ENCODE data around the gene TMEM178B. TPM values are rescaled to one million over a fixed set of nuclear protein-coding genes. Genes with fewer than 3 reads are reported as not detected.

Gene TMEM178B
- total RNA-seq, 1 experiment from 2014 or later: 4.3 TPM

DNA sequence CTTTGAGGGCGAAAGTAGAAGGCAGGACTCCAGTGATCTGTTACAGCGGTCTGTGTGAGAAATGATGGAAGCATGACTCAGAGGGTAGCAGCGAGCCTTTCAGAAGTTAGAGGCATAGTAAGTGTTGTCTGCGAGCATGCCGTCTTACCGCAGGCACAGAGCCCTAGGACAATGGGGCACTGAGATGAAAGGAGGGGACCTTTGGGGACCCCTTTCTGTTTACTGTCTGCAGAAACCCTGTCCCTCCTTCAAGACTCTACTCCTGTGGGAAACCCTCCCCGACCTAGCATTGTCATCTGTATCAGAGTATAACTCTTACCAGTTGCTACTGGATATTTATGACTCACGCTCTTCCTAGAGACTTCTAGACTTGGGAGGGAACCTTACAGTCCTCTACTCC, 390.1 kb downstream of the TMEM178B start:
- peak; percentile 81 for DNase-seq (ENCODE audit: low read depth)

DNA sequence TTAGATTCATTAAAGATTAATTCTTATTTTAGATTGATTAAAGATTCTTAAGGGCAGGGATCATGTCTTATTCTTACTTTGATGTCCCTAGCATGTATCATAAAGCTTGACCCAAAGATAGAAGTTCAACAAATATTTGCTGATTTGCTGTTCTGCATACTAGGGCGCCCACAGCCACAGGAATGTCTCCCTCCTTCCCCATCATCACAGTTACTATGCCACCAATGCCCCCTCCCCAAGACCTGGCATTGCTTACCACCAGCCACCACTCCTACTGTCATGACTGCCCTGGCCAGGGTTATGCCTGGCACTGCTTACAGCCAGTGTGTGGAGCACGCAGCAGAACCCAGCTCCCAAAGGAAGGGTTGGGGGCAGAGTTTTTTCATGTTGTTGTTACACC, 390.7 kb downstream of the TMEM178B start:
- DNase-seq (ENCODE audit: low read depth): no peak

DNA sequence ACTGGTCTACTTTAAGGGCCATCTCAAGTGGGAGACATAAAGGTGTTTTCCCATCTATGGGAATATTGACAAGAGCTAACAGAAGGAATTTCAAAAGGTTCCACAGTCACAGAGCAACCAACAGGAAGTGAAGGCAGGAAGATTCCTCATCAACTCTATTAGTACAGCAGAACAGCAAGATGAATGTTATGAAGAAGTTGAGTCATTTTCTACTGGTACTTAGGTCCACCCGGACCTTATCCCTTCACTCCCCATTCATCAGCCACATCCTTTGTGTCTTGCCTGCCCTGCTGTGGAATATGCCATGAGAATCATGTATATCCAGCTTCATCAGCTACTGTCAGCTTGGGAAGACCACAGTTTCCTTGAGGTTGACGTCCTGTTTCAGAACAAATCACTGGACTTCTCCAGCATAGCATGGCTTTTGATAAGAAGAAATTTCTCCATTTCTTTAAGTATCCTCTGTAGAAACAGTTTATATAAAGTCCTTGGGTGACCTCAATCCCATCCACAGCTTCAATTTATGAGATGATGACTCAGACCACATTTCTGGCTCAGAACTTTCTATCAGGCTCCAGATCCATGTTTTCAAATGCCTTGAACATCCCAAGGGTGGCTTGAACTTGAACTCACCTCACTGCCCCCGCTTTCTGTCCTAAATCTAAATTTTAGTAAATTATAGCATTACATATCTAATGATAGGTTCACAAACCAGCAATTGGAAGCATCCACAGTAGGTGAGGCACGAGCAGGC, 392.5 kb downstream of the TMEM178B start:
- DNase-seq (ENCODE audit: low read depth): peak; percentile 53

DNA sequence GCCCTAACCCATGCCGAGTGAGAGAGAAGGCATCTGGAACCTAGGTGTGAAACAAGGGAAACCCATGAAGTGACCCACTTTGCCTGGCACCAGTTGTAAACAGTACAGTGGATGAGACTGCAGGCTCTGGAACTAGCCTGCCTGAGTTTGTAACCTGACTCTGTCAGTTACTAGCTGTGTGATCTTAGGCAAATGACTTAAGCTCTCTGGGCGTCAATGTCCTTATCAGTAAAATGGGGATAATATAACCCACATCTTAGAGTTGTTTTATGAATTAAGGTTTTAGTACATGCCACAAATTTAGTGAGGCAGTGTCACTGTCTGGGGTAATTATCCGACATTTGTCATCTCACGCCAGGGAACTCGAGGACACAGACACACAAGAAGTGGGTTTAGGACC, 394.5 kb downstream of the TMEM178B start:
- DNase-seq (ENCODE audit: low read depth): no peak

DNA sequence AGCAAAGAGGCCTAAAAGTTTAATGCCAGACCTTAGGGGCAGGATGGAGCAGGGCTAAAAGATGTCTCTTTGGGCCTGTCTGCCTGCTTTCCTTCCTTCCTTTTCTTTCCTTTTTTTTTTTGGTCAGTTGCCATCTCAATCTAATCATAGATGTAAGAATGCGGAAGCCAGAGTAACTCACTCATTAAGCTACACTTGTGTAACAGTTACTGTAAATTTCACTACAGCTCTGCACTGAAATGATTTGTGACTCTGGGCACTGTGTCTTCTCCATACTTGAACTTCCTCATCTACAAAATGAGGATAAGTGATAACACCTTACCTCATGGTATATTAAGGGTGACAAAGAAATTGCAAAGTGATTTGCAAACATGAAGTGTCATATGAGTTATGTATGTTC, 401.8 kb downstream of the TMEM178B start:
- no peak for DNase-seq (ENCODE audit: low read depth)

DNA sequence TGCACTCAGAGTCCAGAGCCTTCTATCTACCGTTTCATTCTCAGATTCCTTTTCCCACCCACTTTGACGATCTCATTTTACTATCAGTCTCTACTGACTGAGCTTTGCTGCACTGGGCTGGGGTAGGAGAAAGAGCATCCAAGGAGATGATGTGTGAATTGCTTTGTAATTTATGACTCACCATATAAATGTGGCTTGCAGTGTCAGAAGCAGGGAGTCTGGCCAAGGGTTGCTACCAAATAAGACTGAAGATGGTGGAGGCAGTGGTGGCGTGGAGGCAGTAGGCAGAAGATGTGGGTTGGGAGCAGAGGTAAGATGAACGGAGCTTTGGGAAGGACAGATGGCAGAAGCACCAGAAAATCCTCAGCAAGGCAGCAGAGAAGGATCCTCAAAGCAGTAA, 404.0 kb downstream of the TMEM178B start:
- DNase-seq (ENCODE audit: low read depth): peak; percentile 53

DNA sequence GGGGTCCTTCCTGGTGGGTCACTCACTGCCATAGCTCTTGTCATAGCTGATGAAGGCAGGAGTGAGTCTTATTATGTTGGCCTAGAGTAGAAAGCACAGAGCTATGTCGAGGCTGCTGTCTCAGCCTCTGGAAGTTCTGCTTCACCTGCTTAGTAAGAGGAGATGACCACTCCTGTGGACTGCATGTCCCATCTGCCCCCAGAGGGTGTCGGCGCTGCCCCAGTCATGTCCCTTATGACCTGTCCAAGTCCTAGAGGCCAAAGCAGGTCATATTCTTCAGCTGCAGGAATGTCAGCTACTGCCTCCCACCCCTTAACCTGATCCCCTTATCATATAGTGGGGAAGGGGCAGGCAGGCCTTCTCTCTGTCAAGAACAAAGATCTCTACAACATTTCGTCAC, 405.0 kb downstream of the TMEM178B start:
- DNase-seq (ENCODE audit: low read depth): no peak

DNA sequence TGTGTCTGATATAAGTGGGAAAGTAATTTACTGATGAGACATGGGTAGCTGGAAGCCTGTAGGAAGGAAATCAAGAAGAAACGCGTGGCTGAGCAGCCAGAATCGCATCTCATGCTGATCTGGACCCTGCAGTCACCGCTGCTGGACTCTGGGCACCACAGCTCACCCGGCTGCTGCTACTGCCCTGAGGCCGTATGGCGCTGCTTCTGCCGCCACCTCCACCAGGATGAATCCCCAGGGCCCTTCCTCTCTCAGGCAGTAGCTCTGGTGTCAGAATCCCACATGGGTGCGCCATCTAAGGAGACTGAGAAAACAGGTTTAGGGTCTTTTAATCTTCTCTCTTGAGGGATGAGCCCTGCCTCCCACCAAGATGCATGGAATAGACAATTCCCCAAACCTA, 407.1 kb downstream of the TMEM178B start:
- DNase-seq (ENCODE audit: low read depth): peak; percentile 9

DNA sequence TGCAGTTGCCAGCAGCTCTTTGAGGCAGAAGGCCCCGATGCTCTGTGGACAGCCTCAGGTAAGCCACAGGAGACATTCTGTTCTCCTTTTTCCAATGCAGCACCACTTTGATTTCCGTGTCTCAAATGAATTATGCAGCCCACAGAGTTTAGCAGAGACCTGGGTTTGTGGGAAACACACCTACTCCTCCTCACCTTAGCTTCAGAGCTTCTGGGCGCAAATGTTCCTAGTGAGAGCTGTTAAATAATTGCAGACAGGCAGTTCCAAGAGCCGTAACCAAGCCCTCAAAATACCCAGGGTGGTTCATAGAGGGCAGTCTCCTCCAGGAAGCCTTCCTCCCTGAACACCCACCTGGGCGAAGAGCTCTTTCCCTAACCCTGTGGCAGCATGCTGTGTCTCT, 408.1 kb downstream of the TMEM178B start:
- DNase-seq (ENCODE audit: low read depth): no peak

DNA sequence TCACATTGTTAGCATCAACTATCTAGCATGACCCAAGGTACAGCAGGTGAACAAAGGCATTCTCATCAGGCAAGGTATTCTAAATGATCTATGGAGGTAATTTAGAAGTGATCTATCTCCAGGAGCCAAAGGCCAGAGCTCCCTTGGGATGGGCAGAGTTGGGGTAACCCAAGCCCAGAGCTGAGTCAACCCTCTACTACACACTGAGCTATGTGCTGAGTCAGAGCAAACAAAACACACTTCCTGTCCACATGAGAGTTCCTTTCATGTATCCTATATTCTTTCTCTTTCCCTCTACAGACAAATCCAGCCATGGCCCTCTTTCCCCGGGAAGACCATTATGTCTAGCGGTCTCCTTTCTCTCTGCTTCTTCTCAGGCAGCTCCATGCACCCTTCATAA, 409.2 kb downstream of the TMEM178B start:
- peak; percentile 23 for DNase-seq (ENCODE audit: low read depth)

DNA sequence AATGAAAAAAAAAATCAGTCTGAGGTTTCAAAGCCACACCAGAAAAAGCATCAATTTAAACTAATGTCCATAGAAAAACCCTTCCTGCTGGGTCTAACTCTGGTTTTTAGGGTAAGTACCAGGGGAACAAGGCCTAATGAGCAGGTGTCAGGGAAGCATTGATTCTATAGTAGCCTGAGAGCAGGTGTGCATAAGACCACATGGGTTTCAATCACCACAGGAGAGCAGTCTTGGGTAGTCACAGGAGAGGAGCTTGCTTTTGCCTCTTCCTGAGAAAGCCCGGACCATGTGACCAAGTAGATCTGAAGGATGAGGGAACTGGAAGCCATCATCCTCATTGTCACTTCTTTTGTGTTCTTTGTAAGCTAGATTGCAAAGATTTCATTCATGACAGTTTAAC, 411.0 kb downstream of the TMEM178B start:
- DNase-seq (ENCODE audit: low read depth): no peak

DNA sequence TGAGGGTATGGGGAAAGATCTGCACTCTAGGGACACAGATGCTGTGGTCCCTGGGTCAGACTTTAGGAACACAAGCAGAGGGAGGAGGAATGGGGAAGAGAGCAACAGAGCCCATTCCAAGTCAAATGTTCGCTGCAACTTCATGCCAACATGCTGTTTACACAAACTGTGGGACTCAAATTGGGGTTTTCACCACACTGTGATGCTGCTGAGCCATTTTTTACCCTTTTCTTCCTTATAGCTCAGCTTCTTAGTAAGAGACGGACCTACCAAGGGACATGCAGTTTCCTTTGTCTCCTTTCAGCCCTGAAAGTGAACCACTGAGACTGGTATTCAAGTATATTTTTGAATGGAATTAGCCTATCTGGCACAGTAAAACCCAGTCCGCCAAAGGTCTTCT, 413.1 kb downstream of the TMEM178B start:
- no peak for DNase-seq (ENCODE audit: low read depth)

DNA sequence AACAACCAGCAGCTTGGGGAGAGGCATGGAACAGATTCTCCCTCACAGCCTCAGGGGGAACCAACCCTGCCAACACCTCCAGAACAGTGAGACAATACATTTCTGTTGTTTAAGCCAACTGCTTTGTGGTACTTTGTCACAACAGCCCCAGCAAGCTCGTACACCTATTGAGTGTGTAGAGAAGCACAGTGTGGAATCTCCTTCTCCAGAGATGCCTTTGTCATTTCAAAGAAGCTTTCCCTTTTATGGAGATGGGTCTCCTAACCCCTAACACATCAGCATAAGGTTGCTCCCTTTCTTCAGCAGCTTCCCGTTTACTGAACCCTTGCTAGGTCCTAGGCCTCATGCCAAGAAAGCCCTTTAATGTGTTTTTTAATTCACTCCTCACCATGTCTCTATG, 416.6 kb downstream of the TMEM178B start:
- DNase-seq (ENCODE audit: low read depth): no peak

DNA sequence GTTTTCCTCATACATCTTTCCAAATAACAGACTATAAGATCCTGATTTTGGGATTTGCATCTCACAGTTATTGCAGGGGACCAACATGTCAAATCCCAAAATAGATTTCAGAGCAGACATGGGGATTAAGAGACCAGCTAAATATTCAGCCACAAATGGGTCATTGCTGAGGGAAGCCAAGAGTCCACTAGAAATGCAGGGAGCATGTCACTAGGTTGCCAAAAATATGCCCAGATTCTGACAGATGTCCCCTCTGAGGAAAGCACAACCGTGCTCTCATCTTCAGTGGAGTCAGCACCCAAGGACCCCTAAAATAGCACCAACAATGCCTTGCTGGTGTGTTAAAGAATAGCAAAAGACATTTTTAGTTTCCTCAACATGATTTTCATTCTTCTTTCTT, 421.2 kb downstream of the TMEM178B start:
- DNase-seq (ENCODE audit: low read depth): no peak

DNA sequence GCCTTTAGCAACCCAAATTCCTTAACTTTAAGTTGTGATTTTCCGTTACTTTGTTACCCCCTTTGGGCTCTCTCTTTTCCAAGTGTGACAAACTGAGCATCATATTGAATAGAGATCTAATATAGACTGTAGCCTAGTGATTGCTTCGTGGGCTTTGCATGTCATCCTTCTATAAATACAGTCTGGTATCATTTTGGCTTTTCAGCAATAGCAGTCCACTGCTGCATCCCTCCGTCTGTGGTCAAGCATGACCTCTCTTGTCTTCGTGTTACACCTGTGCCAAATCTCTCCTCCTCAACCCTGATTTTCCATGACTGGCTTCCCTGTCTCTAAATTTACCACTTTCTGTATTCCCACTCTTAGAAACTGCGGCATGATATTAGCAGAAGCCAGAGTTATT, 423.5 kb downstream of the TMEM178B start:
- DNase-seq (ENCODE audit: low read depth): no peak

DNA sequence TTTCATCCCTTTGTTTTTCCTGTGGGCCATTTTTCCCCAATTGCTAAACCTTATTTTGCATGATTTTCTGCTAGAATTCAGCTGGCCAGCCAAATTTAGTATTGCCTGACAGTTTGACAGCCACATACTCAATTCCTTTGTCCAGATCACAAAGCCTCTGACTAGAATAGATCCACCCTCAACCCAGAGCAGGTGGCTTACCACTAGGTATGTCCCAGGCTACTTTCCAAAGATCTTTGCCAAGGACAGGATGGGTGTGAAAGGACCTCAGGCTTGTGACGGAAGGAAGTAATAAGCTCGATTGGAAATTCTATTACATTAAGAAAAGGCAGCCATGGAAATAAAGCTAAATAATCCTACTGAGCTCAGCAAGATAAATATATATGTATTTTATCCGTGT, 426.7 kb downstream of the TMEM178B start:
- no peak for DNase-seq (ENCODE audit: low read depth)

DNA sequence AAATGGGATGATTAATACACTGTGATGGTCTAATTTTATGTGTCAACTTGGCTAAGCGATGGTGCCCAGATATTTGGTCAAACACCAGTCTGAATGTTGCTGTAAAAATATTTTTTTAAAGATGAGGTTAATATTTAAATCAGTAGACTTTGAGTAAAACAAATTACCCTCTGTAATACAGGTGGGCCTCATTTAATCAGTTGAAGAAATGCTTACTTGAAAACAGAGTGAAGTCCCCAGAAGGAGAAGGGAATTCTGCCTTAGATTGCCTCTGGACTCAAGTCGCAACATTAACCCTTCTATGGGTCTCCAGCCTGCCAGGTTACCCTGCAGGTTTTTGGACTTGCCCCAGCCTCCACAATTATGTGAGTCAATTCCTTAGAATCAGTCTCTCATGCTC, 427.6 kb downstream of the TMEM178B start:
- DNase-seq (ENCODE audit: low read depth): no peak

DNA sequence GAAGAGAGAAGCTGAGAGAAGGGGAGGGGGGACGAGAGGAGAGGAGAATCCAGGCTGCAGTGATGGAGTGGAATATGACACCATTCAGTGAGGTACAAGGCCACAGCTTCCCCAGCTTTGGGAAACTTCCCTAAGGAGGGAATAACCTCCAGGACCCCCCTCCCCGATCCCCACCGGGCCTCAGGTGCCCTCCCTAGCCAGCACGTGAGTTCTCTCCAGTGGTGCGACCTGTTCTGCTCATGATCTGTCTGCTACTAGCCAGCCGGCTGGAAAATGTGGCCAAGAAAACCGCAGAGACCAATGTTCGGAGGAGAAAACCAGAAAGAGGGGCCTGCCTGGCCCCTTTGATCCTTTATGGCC, 437.4 kb downstream of the TMEM178B start:
- DNase-seq (ENCODE audit: low read depth): no peak

DNA sequence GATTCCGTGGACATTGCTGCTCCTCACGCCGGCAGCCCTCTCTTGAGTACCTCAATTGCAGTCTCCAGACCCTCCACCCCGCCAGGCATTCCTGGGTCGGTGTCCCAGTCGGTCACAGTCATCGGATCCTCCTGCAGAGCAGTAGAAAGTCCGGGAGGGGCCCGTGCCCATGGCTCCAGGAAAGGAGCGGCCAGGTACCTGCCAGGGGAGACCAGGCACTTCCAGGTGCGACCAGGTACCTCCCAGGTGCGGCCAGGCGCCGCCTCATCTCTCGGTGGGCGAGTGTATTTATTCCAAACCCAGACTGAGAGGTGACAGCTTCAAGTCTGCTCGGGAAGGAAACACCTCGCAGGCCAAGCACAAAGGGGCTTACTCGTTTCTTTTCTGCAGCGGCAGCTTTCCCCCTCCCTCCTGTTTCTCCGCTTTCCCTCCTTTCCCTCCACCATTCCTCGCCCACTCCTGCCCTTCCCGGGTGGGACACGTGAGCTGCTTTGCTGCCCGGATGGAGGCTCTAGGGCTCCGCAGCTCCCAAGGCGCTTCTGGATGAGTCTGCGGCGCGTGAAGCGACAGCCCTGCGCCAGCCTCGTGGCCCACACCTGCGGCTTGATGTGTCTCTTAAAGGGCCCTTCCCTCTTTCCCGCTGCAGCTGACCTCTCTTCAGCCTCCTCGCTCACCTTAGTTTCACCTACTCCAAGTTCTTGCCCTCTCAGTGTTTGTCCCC, 438.0 kb downstream of the TMEM178B start:
- DNase-seq (ENCODE audit: low read depth): no peak

DNA sequence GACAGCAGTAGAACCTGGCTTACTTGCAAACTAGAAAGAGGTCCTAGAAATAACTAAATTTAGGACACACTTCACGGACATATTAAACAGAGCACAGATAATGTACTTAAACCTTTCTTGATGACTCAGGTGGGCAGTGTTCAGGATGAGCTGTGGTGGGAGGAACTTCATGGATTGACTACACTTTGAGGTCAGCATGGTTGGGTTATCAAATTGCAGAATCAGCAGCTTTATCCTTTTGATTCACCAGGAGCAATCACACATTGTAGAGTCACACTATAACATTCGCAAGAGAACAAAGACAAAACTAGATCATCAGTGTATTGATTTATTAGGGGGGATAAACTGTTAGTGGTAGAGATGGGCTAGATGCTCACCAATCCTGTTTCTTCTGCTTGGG, 438.7 kb downstream of the TMEM178B start:
- DNase-seq (ENCODE audit: low read depth): no peak

DNA sequence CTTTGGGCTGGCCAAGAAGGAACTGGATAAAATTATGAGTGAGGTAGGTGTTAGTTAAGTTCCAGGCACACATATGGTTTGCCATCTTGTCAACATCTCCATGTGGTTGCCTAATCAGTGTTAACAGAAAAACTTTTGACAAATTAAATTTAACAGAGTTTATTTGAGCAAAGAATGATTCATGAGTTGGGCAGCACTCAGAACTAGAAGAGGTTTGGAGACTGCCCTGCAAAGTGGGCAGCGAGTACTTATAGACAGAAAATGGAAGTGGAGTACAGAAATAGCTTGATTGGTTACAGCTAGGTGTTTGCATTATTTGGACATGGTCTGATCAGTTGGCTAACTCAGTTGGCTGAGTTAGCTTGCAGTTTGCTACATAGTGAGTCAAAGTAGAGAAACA, 439.9 kb downstream of the TMEM178B start:
- no peak for DNase-seq (ENCODE audit: low read depth)

DNA sequence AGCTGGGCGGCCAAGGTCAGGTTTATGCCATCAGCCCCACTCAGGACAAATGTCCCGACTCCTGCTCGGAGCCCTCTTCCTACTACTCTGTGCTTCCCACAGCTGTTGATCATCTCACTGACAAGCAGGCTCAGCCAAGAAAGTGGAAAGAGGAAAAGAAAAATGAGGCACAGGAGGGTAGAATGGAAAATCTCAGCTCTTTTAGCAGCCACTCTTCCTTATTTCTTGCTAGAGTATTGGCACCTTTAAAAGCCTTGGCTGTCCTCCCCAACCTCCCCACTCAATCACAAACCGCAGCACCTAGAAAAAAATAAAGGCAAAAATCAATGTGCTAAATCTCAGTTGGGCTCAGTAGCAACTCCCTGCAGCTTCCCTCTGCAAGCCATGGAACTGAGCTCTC, 442.1 kb downstream of the TMEM178B start:
- no peak for DNase-seq (ENCODE audit: low read depth)

DNA sequence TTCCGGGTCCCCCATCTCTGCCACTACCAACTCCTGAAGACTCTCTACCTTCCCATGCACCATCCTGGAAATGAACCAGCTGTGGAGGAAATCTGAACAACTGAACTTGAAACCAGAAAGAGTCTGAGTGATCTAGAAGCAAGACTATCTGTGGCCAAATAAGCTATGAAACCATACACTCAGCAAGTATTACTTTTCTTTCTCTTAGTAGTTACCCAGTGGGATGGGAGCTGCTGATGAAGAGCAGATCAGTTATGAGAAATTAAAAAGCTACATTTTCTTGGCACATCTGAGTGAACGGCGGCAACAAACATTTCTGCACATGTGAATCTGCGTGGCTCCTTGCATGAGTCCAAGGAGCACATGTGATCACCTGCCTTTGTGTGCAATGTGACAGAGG, 445.8 kb downstream of the TMEM178B start:
- DNase-seq (ENCODE audit: low read depth): no peak

Data from RPMI7951 (cell line).